Adipose tissue (tissue), 3 donors: ENCODE data around the gene ZNF610. TPM values are rescaled to one million over a fixed set of nuclear protein-coding genes. Genes with fewer than 3 reads are reported as not detected.
"Not testable (repeated sequence)": the region's sequence is repeated elsewhere in the genome, so short reads cannot be mapped to it uniquely, and the experiment has no call there.

Source experiments
- H3K27ac ChIP-seq: one replicate; pipeline ENCODE4 v1.5.1; 2013; ENCODE audit warnings: low read depth, low read length
- WGBS, 3 donors: extraction: QIAGEN DNeasy Blood & Tissue Kit; methylation state at CpG; one replicate each; pipeline ENCODE4 v1.1.7; 2013; 5-methylcytosine and 5-hydroxymethylcytosine counted together
- polyA plus RNA-seq, 3 donors: library from polyadenylated mRNA; stranded (reverse); fragments of 200-250 nt; gene quantifications; one replicate each; pipeline ENCODE4 v1.2.3, GENCODE V29; 2013
- donor health status: healthy with polysubstance abuse.
- donor health status: Bipolar disorder and iron deficiency.
- donor health status: healthy.

ZNF610 gene
- polyA plus RNA-seq: 1 to 10 TPM in 1 of 3 donors, under 1 TPM in 2; 0.39 to 1.0 (median 0.93) TPM

DNA sequence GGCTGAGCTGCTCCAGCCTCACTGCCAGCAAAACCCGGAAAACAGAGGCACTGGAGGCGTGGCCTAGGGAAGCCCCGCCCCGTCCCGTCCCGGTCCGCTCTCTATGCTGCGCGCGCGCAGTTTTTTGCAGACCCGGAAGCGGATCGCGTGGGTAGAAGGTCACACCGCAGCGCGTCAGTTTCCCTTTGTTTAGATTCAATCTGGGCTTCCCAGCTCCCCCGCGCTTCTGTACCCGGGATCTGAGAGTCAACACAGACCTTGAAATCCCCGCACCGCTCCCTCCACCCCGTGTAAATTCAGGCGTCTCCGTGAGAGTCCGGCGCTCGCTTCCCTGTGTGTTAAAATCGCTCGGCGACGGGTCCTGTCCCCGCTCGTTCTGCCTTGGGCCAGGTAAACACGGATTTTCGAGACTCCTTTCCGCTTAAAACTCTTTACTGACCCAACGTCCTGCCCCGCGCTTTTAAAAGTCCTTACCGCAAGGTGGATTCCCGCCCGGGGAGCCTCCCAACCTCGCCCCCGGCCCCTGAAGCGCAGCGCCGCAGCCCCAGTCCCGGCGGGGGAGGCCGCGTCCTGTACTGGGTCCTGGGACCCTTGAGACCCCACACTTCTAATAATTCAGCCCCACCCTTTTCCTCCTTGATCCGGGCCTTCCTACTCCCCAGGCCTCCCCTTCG is at the start of gene ZNF610:
Gene ZNF610, plus strand, starts transcription at position 127 of the 674 bp plus-strand sequence. CDS start 12,930 bp downstream, outside the sequence.
- no peak within 1 kb of the TSS for H3K27ac ChIP-seq
- WGBS, 3 donors: 1% methylated on average over 55 of the region's 55 CpGs

DNA sequence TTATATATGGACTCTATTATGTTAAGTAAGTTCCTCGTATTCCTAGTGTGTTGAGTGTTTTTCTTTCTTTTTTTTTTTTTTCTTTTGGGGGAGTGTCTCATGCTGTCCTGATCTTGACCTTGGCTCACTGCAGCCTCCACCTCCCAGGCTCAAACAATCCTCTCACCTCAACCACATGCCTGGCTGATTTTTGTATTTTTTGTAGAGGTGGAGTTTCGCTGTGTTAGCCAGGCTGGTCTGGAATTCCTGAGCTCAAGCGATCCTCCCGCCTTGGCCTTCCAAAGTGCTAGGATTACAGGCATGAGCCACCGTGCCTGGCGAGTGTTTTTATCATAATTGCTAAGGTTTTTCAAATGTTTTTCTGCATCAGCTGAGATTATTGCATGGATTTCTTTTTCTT is 49.8 kb upstream of the ZNF610 start:
- H3K27ac ChIP-seq: no peak overlapping the region
- 84 to 99% (median 91%) methylated on average over 6 of the region's 6 CpGs for WGBS, 3 donors

DNA sequence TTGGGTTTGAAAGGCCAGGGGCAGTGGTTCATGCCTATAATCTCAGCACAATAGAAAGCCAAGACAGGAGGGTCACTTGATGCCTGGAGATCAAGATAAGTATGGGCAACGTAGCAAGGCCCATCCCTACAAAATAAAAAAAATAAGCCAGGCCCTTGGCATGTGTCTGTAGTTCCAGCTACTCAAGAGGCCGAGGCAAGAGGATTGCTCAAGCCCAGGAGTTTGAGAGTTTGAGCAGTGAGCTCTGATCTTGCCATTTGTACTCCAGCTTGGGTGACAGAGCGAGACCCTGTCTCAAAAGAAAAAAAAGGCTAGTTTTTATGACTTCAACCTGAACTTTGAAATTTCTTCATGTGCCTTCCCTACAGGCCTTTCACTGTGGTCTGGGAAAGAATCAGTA is 44.3 kb upstream of the ZNF610 start:
- no peak overlapping the region for H3K27ac ChIP-seq
- WGBS, 3 donors: 88 to 95% (median 92%) methylated on average over 3 of the region's 3 CpGs

DNA sequence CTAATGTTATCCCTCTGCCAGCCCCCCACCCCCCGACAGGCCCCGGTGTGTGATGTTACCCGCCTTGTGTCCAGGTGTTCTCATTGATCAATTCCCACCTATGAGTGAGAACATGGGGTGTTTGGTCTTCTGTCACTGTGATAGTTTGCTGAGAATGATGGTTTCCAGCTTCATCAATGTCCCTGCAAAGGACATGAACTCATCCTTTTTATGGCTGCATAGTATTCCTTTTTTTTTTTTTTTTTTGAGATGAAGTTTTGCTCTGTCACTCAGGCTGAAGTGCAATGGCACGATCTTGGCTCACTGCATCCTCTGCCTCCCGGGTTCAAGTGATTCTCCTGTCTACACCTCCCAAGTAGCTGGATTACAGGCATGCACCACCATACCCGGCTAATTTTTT is 43.1 kb upstream of the ZNF610 start:
- not testable (repeated sequence) for H3K27ac ChIP-seq
- 98 to 100% (median 99%) methylated on average over 6 of the region's 6 CpGs for WGBS, 3 donors

DNA sequence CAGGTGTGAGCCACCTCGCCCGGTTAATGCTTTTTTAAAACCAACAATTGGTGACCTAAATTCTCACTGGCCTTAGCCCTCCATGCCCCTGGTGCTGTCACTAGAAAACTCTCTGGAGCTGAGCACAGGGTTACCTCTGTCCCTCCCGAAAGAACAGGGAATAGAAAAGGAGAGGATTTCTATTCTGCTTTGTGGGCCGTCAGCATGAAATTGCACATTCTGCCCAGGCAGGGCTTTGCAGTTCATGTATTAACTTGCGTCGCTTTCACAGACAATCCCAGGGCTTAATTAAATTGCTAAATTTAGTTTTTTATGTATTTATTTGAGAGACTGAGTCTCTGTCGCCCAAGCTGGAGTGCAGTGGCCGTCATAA is 39.7 kb upstream of the ZNF610 start:
- no peak overlapping the region for H3K27ac ChIP-seq
- WGBS, 3 donors: 17 to 24% (median 19%) methylated on average over 8 of the region's 8 CpGs

DNA sequence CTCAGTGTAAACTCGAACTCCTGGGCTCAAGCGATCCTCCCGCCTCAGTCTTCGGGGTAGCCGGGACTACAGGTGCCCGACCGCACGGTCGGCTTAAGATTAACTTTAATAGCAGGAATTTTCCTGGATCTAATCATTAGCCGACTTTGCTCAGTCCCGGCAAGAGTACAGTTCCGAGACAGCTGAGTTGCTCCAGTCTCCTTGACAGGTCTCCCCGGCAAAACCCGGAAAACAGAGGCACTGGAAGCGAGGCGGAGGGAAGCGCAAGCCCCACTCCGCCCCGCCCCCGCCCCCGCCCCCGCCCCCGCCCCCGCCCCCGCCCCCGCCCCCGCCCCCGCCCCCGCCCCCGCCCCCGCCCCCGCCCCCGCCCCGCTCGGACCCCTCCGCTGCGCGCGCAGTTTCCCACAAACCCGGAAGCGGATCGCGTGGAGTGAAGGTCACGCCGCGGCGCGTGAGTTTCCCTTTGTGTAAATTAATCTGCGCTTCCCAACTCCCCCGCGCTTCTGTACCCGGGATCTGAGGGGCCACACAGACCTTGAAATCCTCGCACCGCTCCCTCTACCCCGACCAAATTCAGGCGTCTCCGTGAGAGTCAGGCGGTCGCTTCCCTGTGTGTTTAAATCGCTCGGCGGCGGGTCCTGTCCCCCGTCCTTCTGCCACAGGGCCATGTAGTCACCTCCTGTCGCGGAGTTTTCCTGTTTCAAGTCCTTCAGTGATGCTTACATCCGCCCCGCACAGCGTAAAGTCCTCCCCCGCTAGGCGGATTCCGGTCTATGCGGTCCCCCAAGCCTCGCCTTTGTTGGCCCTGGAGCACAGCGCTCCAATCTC is 39.1 kb upstream of the ZNF610 start, which contains the start of gene ZNF480:
Gene ZNF480, plus strand, starts transcription at position 397 of the 828 bp plus-strand sequence. CDS start 3,244 bp downstream, outside the sequence.
- peak within 1 kb of the TSS; percentile 38 for H3K27ac ChIP-seq
- 0 to 1% (median 1%) methylated on average over 45 to 64 of the region's 75 CpGs for whole genome bisulfite sequencing, 3 donors

DNA sequence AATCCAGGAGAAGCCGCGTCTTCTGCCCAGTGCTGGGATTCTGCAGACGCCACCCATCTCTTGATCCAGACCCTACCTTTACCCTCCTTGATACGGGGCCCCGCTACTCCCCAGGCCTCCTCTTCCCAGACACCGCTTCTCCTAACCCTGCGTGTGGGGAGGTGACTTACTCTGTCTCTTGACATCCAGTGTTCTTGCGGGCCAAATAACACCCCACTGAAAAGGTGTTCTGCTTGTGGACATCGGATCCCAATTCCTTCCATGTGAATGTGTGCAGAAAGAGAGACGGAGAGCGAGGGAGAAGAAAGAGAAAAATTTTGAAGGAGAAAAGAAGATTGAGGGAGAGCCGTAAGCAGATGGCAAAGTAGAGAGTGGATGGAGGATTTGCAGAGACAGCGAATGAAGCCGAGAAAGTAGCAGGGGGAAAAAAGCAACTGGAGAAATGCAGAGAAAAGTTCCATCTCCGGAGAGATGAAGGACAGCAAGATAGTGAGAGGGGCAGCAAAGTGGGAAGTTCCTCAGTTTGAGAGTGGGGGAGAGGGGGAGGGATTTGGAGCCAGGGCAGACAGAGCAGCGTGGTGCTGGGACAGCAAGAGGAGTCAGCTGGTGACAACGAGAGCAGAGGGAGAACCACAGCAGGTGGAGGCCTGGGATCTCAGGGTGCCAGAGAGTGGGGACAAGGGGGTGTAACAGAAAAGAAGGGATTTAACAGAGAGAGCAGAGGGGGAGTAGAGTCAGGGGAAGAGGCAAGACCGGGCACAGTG is 38.3 kb upstream of the ZNF610 start:
- 15 to 16% (median 15%) methylated on average over 18 of the region's 18 CpGs for WGBS, 3 donors
- H3K27ac ChIP-seq: peak overlapping the region; percentile 38

DNA sequence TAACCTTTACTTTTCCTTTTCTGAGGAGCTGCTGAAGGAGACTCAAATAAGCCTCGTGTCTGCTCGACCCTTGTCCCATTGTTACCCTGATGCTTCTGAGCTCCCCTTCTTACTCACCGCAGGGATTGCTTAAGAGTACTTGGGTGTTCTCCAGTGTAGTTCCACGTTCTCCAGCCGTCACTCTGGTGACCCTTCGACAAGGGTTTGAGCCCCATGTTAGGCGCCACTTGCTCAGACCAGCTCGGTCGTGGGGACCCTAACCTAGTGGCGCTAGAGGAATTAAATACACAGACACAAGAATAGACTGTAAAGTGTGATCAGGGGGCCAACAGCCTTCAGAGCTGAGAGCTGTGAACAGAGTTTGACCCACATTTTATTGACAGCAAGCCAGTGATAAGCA is 28.8 kb upstream of the ZNF610 start:
- WGBS, 3 donors: 95 to 98% (median 96%) methylated on average over 10 of the region's 10 CpGs
- H3K27ac ChIP-seq: no peak overlapping the region

DNA sequence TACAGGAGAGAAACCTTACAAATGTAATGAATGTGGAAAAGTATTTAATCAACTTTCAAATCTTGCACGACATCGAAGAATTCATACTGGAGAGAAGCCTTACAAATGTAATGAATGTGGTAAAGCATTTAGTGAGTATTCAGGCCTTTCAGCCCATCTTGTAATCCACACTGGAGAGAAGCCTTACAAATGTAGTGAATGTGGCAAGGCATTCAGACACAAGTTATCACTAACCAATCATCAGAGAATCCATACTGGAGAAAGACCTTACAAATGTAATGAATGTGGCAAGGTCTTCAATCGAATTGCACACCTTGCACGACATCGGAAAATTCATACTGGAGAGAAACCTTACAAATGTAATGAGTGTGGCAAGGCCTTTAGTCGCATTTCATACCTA is 13.6 kb upstream of the ZNF610 start:
- H3K27ac ChIP-seq: no peak overlapping the region
- 96 to 98% (median 98%) methylated on average over 6 of the region's 6 CpGs for WGBS, 3 donors

DNA sequence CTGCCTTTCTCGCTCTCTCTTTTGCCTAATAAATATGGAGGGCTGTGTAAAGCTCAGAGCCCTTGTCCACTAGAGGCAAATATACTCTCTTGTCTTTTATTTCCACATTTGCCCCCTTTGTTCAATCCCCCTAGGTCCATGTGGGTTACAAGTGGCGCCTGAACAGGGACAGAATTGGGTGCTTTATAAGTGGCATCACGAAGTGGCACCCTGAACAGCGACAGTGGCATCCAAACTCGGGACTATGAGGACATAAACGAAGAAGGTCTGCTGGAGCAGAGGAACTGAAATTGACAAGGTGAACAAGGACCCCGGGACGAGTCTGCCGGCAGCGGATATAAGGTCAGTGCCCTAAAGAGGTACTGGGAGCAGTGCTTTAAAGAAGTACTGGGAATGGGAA is 4.3 kb upstream of the ZNF610 start:
- WGBS, 3 donors: 80 to 92% (median 87%) methylated on average over 10 of the region's 10 CpGs
- no peak overlapping the region for H3K27ac ChIP-seq

DNA sequence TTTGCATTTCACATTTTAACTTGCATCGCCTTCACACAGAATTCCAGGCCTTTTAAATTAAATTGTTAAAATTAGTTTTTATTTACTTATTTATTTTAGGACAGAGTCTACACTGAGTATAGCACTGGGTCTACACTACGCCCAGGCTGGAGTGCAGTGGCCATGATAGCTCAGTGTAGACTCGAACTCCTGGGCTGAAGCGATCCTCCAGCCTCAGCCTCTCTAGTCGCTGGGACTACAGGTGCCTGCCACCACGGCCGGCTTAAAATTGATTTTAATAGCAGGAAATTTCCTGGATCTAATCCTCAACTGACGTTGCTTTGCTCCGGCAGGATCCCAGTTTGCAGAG is 301 bp upstream of the ZNF610 start:
- 43 to 58% (median 50%) methylated on average over 9 of the region's 9 CpGs for WGBS, 3 donors
- no peak overlapping the region for H3K27ac ChIP-seq

DNA sequence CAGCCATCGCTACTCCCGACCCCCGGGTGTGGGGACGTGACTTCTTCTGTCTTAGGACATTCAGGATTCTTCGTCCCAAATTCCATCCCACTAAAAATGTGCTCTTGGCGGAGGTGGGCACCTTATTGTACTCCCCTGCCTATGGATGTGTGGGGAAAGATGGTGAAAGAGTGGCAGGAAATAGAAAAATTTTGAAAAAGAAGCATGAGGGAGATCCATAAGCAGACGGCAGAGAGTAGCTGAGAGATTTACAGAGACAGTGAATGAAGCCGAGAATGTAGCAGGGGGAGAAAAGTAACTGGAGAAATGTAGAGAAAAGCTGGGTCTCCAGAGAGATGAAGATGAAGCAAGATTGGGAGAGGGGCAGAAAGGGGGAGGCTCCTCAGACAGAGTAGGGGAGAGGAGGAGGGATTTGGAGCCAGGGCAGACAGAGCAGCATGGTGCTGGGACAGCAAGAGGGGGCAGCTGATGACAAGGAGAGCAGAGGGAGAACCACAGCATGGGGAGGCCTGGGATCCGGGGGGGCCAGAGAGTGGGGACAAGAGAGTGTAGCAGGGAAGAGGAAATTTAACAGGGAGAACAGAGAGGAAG is 843 bp downstream of the ZNF610 start:
- no peak overlapping the region for H3K27ac ChIP-seq
- 2 to 4% (median 2%) methylated on average over 9 of the region's 9 CpGs for WGBS, 3 donors

DNA sequence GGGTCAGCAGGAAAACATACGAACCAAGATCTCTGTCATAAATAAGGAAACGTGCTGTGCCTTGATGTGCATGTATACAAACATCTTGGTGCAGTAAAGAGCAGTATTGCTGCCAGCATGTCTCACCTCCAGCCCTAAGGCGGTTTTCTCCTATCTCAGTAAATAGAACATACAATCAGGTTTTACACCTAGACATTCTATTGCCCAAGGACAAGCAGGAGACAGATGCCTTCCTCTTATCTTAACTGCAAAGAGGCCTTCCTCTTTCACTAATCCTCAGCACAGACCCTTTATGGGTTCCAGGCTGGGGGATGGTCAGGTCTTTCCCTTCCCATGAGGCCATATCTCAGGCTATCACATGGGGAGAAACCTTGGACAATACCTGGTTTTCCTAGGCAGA is 3.0 kb downstream of the ZNF610 start:
- 60 to 89% (median 81%) methylated on average over 3 of the region's 3 CpGs for WGBS, 3 donors
- not testable (repeated sequence) for H3K27ac ChIP-seq

DNA sequence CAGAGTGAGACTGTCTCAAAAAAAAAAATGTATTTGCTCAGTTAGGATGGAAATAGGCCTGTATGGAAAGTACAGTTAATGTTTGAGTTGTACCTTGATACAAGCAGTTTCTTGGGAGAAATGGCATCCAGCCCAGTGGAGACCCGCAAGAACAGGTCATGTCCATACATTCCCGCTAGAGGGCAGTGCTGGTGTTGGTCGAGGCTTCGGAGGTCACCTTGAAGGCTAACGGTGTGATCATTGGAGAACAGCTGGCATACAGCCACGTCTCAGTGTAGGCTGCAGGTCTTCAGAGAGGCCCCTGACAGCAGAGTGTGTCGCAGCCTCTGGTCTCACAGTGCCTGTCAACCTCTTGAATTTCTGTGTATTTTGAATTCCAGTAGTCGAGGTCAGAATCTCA is 7.5 kb downstream of the ZNF610 start:
- no peak overlapping the region for H3K27ac ChIP-seq
- WGBS, 3 donors: 21 to 23% (median 23%) methylated on average over 8 of the region's 8 CpGs

DNA sequence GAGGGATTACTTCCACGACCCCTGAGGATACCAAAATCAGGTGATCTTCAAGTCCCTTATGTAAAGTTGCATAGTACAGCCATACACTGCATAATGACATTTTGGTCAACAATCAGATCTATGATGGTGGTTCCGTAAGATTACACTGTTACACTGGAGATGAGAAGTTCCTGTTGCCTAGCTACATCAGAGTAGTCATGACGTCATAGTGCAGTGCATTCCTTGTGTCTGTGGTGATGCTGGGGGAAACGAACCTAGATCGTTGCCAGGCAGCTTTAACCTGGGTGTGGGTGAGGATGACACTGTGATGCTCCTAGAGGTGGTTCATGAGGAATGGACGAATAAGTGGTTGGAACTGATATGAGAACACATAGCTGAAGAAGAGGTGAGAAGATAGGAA is 9.1 kb downstream of the ZNF610 start:
- WGBS, 3 donors: 83 to 88% (median 86%) methylated on average over 6 of the region's 6 CpGs
- H3K27ac ChIP-seq: no peak overlapping the region

DNA sequence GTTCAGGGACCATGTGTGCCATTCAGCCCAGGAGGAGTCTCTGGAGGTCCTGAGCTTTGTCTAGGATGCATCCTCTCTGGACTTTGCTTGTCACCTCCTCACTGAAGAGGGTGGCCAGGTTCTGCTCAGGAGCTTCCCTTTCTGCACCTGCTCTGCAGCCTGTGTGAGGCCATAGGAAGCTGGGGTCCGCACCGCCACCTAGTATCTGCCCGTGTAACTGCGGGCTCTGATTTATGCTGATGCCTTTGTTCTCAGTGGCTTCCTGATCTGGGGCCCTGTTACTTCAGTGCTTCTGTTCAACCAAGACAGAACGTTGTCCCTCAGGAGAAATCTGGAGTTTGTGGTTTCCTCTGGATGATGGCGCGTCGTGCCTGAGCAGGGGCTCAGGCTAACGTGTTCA is 15.5 kb downstream of the ZNF610 start:
- H3K27ac ChIP-seq: no peak overlapping the region
- 72 to 81% (median 79%) methylated on average over 9 of the region's 9 CpGs for WGBS, 3 donors

DNA sequence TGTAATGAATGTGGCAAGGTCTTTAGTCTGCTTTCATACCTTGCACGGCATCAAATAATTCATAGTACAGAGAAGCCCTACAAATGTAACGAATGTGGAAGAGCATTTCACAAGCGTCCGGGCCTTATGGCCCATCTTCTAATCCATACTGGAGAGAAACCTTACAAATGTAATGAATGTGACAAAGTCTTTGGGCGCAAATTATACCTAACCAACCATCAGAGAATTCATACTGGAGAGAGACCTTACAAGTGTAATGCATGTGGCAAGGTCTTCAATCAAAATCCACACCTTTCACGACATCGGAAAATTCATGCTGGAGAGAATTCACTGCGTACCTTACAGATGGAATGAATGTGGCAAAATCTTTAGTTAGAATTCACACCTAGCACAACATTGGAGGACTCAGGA is 30.4 kb downstream of the ZNF610 start:
- H3K27ac ChIP-seq: no peak overlapping the region
- WGBS, 3 donors: 97 to 98% (median 97%) methylated on average over 8 of the region's 8 CpGs

DNA sequence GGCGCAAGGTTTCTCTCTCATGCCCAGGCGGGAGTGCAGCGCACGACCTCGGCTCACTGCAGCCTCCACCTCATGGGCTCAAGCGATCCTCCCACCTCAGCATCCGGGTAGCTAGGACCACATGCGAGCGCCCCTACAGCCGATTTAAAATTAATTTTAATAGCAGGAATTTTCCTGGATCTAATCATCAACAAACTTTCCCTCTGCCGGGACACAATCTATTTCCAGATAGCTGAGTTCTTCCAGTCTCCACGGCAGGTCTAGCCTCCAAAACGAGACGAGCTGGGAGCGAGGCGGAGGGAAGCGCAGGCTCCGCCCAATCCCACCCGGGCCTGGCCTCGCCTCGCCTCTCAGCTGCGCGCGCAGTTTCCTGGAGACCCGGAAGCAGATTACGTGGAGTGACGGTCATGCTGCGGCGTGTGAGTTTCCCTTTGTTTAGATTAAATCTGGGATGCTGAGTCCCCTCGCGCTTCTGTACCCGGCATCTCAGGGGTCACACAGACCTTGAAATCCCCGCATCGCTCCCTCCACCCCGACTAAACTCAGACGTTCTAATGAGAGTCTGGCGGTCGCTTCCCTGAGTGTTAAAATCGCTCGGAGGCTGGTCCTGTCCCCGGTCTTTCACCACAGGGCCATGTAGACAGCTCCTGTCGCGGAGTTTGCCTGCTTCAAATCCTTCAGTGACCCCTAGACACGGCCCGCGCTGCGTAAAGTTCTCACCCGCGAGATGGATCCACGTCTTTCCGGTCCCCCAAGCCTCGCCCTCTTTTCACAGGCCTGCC is 33.7 kb downstream of the ZNF610 start, which contains the start of gene ZNF880:
Gene ZNF880, plus strand, starts transcription at position 365 of the 782 bp plus-strand sequence. Its CDS starts 43 bp downstream, at position 408.
- WGBS, 3 donors: 1 to 2% (median 1%) methylated on average over 52 of the region's 52 CpGs
- H3K27ac ChIP-seq: peak within 1 kb of the TSS; percentile 88
